GM12891 (cell line): ENCODE measurements around the gene TMC7.
"Not testable (repeated sequence)": the region's sequence is repeated elsewhere in the genome, so short reads cannot be mapped to it uniquely, and the experiment has no call there.

Experiments used
- DNase-seq: peaks from one replicate; pipeline ENCODE4 v3.0.0; 2011; ENCODE audit warnings: low spot score; ENCODE audit not compliant: insufficient read length
- FAIRE-seq: peaks from 2 replicates; lab custom pipeline; 2011; peaks lifted over from hg19 to GRCh38; lab: Jason Lieb, UNC
- PAX5 ChIP-seq: IDR thresholded peaks from 2 replicates; pipeline ENCODE4 v1.6.1; 2011; ENCODE audit warnings: low read length, moderate library complexity, mild to moderate bottlenecking; ENCODE audit not compliant: insufficient read depth, severe bottlenecking
- POLR2A ChIP-seq: IDR thresholded peaks from 2 replicates; pipeline ENCODE4 v1.6.1; 2011; ENCODE audit warnings: low read depth, low read length, control low read depth
- POLR2AphosphoS5 ChIP-seq: IDR thresholded peaks from 2 replicates; pipeline ENCODE4 v1.6.1; 2011; ENCODE audit warnings: low read depth, low read length, control low read depth
- POU2F2 ChIP-seq: IDR thresholded peaks from 2 replicates; pipeline ENCODE4 v1.6.1; 2011; ENCODE audit warnings: low read depth, mild to moderate bottlenecking, control low read depth, low read length, moderate library complexity
- SPI1 ChIP-seq: IDR thresholded peaks from 2 replicates; pipeline ENCODE4 v1.6.1; 2011; ENCODE audit warnings: low read depth, low read length, control low read depth
- TAF1 ChIP-seq: IDR thresholded peaks from 2 replicates; pipeline ENCODE4 v1.6.1; 2011; ENCODE audit warnings: low read depth, low read length, control low read depth

TMC7 gene

GRCh38 chr16:18979936-18980335, 3.8 kb upstream of the TMC7 start:
- DNase-seq = no peak
- TF ChIP-seq POLR2AphosphoS5 (no peak), PAX5 (no peak), SPI1 (no peak), TAF1 (no peak), POU2F2 (no peak)
- no peak for FAIRE-seq

GRCh38 chr16:18984435-18985005, 786 bp downstream of the TMC7 start:
- no peak for FAIRE-seq
- TF ChIP-seq SPI1 (no peak), TAF1 (no peak), POLR2A (no peak)
- no peak for DNase-seq

- FAIRE-seq, DNase-seq: not testable (repeated sequence)
Measured at GRCh38 chr16:18985256-18985655, 1.5 kb downstream of the TMC7 start.

- FAIRE-seq, DNase-seq: not testable (repeated sequence)
Measured at GRCh38 chr16:18991731-18992130, 8.0 kb downstream of the TMC7 start.

- FAIRE-seq, DNase-seq: not testable (repeated sequence)
Measured at GRCh38 chr16:18993531-18993930, 9.8 kb downstream of the TMC7 start.

GRCh38 chr16:18994181-18994580, 10.4 kb downstream of the TMC7 start:
- not testable (repeated sequence) for FAIRE-seq, DNase-seq

GRCh38 chr16:18995406-18995805, 11.7 kb downstream of the TMC7 start:
- DNase-seq, FAIRE-seq: not testable (repeated sequence)

GRCh38 chr16:18996536-18996935, 12.8 kb downstream of the TMC7 start:
- DNase-seq, FAIRE-seq: not testable (repeated sequence)

- DNase-seq, FAIRE-seq: not testable (repeated sequence)
Measured at GRCh38 chr16:18997001-18997400, 13.3 kb downstream of the TMC7 start.

GRCh38 chr16:18999045-18999393, 15.3 kb downstream of the TMC7 start:
- DNase-seq (no peak), FAIRE-seq (no peak)
- TF ChIP-seq POU2F2 (no peak), POLR2A (no peak), TAF1 (no peak), SPI1 (no peak), PAX5 (no peak), POLR2AphosphoS5 (no peak)

- DNase-seq = no peak
- TF ChIP-seq POLR2A (no peak), TAF1 (no peak), POU2F2 (no peak), POLR2AphosphoS5 (no peak), SPI1 (no peak), PAX5 (no peak)
- FAIRE-seq = no peak
Measured at GRCh38 chr16:19001788-19002187, 18.1 kb downstream of the TMC7 start.

- FAIRE-seq (no peak), DNase-seq (no peak)
- TF ChIP-seq POLR2A (no peak), POU2F2 (no peak), SPI1 (no peak), POLR2AphosphoS5 (no peak), PAX5 (no peak), TAF1 (no peak)
Measured at GRCh38 chr16:19003935-19004334, 20.2 kb downstream of the TMC7 start.
